Endometrium (tissue), 2 donors: ENCODE results near the gene AZU1.
"Not testable (repeated sequence)": the region's sequence is repeated elsewhere in the genome, so short reads cannot be mapped to it uniquely, and the experiment has no call there.

Experiments used
- FAIRE-seq: peaks from 2 replicates; lab custom pipeline; 2012; peaks lifted over from hg19 to GRCh38; lab: Jason Lieb, UNC
- donor health status: control.
- donor health status: control.

AZU1 gene

GRCh38 chr19:810883-811489 is 16.7 kb upstream of the AZU1 start:
- FAIRE-seq = no peak

GRCh38 chr19:811506-812048 is 16.1 kb upstream of the AZU1 start:
- FAIRE-seq = no peak

GRCh38 chr19:812049-812746 is 15.4 kb upstream of the AZU1 start:
- no peak for FAIRE-seq

- FAIRE-seq = no peak
Observed at GRCh38 chr19:812747-813218, 14.9 kb upstream of the AZU1 start.

- no peak for FAIRE-seq
Observed at GRCh38 chr19:813219-814151, 14.2 kb upstream of the AZU1 start.

GRCh38 chr19:814152-815078 is 13.2 kb upstream of the AZU1 start:
- FAIRE-seq = no peak

GRCh38 chr19:815079-815774 is 12.4 kb upstream of the AZU1 start:
- FAIRE-seq = no peak

GRCh38 chr19:815775-816499 is 11.7 kb upstream of the AZU1 start:
- FAIRE-seq = no peak

GRCh38 chr19:816500-816857 is 11.2 kb upstream of the AZU1 start:
- FAIRE-seq = no peak

DNA sequence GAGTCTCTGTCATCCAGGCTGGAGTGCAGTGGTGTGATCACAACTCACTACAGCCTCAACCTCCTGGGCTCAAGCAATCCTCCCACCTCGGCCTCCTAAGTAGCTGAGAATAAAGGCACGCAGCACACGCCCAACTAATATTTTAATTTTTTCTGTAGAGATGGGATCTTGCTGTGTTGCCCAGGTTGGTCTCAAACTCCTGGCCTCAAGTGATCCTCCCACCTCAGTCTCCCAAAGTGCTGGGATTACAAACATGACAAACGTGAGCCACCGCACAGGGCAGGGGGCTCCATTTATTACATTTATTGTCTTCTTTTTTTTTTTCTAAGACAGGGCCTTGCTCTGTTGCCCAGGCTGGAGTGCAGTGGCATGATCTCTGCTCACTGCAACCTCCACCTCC is 7.4 kb upstream of the AZU1 start:
- not testable (repeated sequence) for FAIRE-seq

DNA sequence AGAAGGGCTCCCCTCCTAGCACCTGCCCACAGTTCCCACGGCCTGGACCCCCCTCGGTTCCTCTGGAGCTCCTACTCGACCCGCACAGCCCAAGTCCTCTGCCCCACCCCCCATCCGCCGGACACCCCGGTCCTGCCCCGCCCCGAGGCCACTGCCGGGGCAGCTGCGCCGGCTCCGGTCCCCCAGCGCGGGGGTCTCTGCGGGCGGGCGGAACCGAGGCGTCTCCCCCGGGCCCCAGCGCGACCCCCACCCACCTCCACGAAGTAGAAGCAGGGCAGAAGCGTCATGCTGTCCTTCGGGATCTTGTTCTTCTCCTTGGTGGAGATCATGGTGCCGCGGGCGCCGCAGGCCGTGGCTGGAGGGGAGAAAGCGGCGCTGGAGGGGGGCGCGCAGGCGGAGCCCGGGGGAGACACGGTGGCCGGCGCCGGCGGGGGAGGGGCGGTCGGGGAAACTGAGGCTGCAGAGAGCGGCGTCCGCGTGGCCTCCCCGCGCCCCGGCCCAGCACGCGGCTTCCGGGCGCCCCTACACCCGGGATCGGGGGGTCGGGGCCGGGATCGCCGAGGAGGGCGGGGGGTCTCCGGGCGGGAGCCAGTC is 6.3 kb upstream of the AZU1 start:
- FAIRE-seq = no peak

DNA sequence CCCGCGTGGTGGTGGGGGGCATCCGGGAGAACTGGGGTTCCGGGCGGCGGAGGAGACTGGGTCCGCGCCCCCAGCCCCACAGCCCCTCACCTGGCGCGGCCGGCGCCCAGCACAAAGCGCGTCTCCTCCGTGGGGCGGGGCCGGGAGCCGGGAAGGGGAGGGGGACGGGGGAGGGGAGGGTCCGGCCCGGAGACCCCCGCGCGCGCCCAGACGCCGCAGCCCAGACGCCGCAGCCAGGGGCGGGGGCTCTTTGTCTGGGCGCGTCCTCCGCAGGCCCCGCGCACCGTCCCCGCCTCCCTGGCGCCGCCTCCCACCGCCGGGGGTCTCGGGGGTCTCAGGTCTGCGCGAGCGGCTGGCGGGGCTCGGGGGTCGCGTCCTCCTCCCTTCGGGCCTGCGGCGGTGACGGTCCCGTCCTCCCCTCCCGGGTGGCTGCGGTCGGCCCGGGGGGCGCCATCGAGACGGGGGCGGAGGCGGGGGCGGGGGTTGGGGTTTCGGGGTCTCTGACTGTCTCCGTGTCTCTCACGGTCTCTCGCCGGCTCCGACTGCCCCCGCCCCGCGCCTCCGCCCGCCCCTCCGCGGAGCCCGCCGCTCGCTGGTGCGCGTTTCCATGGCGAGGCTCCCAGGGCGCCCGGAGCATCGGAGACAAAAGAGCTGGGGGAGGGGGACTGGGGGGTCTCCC is 5.7 kb upstream of the AZU1 start, which contains the start of gene PLPPR3:
TSS of gene PLPPR3 (minus strand) at position 131 of the 679 bp plus-strand sequence. CDS start 396 bp downstream, outside the sequence.
- FAIRE-seq = no peak

- no peak for FAIRE-seq
Observed at GRCh38 chr19:823565-824121, 4.0 kb upstream of the AZU1 start.

DNA sequence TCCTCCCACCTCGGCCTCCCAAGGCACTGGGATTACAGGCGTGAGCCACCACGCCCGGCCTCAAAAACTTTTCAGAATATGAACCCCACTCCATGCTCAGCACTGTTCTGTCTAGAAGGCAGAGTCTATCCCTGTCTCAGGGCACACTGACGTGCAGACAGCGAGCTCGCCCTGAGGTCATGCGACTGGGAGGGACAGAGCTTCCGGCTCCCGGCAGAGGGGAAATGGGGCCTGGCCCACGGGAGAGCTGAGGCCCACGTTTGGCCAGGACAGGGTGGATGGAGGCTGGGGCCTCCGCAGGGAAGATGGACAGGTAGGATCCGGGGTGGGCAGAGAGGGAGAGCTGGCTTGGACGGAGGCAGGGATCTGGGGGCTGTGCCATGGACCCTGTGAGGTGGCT is 2.8 kb upstream of the AZU1 start:
- no peak for FAIRE-seq

DNA sequence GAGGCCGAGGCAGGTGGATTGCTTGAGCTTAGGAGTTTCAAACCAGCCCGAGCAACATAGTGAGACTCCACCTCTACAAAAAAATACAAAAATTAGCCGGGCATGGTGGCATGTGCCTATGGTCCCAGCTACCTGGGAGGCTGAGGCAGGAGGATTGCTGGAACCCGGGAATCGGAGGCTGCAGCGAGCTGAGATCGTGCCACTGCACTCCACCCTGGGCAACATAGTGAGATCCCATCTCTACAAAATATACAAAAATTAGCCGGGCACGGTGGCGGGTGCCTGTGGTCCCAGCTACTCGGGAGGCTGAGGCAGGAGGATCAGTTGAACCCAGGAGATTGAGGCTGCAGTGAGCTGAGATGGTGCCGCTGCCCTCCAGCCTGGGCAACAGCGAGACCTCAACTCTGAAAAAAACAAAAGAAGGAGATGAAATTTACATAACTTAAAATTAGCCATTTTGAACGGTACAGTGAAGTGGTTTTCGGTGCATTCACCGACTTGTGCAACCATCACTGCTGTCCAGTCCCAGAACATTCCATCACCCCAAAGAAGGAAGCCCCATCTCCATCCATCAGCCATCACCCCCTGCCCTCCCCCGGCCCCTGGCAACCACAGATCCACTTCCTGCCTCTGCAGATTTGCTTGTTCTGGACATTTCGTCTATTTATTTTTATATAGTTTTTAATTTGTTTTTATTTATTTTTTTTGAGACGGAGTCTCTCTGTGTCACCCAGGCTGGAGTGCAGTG is 1.6 kb upstream of the AZU1 start:
- FAIRE-seq = no peak

DNA sequence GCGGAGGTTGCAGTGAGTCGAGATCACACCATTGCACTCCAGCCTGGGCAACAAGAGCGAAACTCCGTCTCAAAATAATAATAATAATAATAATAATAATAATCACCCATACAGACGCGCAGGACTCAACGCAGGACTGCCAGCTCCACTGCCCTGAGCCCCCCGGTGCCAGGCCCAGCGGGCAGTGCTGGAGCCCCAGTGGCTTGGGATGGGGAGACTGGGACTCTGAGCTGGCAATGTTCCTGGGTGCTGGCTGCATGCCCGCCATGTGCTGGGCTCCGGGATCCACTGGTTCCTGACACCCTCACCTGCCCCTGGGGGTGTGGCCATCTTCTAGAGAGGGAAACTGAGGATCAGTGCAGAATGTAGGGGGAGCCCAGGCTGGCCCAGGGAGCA is 325 bp upstream of the AZU1 start:
- FAIRE-seq = no peak

- no peak for FAIRE-seq
Observed at GRCh38 chr19:829129-829758, 1.6 kb downstream of the AZU1 start.
